NCI-H526 treated with DMSO at 0.1 percent for 48 hours (cell line): Measurements from ENCODE around the gene MTO1.
"Not testable (repeated sequence)": the region's sequence is repeated elsewhere in the genome, so short reads cannot be mapped to it uniquely, and the experiment has no call there.

ENCODE experiments used
- DNase-seq: peaks from one replicate; lab custom pipeline; 2025; lab: John Stamatoyannopoulos, UW

MTO1 gene

DNA sequence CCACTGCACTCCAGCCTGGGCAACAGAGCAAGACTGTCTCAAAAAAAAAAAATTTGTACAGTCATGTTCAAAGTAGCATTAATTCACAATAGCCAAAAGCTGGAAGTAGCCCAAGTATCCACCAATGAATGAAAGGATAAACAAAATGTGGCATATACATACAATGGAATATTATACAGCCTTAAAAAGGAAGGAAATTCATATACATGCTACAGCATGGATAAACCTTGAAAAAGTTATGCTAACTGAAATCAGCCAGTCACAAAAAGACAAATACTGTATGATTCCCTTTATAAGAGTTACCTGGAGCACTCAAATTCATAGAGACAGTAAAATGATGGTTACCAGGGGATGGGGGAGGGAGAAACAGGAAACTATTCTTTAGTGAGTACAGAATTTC lies 43.6 kb downstream of the MTO1 start:
- no peak for DNase-seq

DNA sequence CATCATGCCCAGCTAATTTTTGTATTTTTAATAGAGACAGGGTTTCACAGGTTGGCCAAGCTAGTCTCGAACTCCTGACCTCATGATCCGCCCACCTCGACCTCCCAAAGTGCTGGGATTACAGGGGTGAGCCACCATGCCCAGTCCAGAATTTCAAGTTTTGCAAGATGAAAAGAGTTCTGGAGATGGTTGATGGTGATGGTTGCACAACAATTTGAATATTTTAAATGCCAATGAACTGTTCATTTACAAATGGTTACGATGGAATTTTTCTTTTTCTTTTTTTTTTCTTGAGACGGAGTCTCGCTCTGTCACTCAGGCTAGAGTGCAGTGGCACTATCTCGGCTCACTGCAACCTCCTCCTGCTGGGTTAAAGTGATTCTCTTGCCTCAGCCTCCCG lies 44.2 kb downstream of the MTO1 start:
- not testable (repeated sequence) for DNase-seq

DNA sequence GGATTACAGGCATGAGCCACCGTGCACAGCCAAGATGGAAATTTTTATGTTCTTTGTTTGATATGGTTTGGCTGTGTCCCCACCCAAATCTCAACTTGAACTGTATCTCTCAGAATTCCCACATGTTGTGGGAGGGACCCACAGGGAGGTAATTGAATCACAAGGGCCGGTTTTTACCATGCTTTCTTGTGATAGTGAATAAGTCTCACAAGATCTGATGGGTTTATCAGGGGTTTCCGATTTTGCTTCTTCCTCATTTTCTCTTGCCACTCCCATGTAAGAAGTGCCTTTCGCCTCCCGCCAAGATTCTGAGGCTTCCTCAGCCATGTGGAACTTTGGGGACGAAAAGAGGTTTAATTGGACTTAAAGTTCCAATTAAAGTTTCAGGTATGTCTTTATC lies 44.7 kb downstream of the MTO1 start:
- DNase-seq: no peak

GRCh38 chr6:73508776-73509175 lies 47.2 kb downstream of the MTO1 start:
- DNase-seq: no peak

DNA sequence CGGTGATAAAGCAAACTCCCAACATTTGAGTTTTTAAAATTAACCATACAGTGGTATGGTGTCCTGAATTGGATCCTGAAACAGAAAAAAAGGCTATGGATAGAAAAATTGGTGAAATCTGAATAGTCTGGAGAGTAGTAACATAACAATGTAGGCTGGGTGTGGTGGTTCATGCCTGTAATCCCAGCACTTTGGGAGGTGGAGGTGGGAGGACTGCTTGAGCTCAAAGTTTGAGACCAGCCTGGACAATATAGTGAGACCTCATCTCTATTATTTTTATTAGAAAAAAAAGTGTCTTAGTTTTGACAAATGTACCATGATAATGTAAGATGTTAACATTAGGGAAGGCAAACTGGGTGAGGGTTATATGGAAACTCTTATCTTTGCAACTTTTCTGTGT lies 48.3 kb downstream of the MTO1 start:
- no peak for DNase-seq

DNA sequence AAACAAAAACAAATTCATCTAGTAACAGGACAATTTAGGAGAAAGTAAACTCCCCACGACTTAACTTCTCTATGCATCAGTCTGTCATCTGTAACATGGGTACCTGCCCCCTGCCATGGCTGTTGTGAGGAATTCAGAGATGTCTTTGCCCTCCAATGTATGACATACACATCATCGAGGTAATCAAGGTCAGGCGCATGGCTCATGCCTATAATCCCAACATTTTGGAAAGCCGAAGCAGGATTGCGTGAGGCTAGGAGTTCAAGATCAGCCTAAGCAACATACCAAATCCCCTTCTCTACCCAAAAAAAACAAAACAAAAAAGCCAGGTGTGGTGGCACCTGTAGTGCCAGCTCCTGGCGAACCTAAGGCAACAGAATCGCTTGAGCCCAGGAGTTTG lies 50.3 kb downstream of the MTO1 start:
- DNase-seq: no peak

DNA sequence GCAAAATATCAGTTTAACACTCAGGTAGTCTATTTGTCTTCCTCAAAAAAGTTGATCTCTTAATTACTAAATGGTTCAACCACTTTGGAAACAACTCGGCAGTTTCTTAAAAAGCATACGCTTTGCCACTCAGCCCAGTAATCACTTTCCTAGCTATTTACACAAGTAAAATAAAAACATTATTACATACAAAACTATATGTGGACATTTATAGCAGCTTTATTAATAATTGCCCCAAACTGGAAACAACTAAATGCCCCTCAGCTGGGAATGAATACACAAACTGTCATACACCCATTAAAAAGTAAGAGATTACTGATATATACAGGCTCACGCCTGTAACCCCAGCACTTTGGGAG lies 51.9 kb downstream of the MTO1 start:
- DNase-seq: no peak

- DNase-seq: no peak
Observed at GRCh38 chr6:73514746-73515110, 53.2 kb downstream of the MTO1 start.

GRCh38 chr6:73515204-73515655 lies 53.7 kb downstream of the MTO1 start:
- no peak for DNase-seq

DNA sequence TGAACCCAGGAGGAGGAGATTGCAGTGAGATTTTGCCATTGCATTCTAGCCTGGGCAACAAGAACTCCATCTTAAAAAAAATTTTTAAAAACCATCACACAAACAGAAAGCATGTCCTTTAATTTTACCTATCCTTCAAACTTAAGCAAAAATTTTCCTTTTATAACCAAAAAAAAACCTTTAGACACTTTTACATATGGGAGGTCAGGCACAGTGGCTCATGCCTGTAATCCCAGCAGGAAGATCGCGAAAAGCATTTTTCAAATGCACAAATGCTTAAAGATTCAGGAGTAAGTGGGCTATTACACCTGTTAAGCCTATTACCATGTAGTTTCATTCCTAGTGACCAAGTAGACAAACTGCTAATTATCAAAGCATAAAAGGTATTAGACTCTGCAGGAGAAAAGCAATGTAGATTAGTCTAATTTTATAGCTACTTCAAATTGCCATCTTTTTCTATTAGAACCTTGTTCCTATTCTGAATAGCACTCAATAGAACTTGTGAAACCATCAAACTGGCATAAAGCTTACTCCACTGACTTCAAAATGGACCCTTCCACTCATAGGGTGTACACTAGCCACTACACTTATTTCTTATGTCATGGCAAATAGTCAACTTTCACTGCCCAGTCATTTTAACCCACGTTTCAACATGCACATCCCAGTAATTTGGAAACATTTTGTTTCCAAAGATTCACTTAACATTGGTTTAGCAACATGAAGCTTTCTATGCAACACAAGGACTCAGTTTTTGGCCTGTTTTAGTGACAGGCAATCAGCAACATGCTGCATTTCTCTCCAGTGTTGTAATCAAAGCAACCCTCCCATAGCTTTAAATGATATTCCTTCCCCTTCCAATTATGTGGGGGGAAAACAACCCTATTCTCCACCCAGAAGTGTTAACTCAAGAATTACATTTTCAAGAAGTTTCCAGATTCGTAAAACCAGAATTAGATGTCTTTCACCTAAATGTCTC lies 55.3 kb downstream of the MTO1 start:
- no peak for DNase-seq

DNA sequence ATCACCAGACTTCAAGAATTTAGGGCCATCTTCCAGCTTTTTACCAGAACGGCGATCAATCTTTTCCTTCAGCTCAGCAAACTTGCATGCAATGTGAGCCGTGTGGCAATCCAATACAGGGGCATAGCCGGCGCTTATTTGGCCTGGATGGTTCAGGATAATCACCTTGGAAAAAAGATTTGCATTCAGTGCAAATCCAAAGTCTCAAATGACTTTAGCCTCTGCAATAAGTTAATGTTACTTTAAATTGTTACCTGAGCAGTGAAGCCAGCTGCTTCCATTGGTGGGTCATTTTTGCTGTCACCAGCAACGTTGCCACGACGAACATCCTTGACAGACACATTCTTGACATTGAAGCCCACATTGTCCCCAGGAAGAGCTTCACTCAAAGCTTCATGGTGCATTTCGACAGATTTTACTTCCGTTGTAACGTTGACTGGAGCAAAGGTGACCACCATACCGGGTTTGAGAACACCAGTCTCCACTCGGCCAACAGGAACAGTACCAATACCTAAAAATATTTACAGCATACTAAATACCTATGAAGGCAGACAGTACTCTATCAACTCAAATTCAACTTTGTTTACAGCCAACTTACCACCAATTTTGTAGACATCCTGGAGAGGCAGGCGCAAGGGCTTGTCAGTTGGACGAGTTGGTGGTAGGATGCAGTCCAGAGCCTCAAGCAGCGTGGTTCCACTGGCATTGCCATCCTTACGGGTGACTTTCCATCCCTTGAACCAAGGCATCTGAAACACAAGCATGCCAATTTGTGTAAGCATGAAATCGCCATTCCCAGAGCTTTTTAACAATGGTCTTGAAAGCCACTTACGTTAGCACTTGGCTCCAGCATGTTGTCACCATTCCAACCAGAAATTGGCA lies 56.8 kb downstream of the MTO1 start:
- not testable (repeated sequence) for DNase-seq

DNA sequence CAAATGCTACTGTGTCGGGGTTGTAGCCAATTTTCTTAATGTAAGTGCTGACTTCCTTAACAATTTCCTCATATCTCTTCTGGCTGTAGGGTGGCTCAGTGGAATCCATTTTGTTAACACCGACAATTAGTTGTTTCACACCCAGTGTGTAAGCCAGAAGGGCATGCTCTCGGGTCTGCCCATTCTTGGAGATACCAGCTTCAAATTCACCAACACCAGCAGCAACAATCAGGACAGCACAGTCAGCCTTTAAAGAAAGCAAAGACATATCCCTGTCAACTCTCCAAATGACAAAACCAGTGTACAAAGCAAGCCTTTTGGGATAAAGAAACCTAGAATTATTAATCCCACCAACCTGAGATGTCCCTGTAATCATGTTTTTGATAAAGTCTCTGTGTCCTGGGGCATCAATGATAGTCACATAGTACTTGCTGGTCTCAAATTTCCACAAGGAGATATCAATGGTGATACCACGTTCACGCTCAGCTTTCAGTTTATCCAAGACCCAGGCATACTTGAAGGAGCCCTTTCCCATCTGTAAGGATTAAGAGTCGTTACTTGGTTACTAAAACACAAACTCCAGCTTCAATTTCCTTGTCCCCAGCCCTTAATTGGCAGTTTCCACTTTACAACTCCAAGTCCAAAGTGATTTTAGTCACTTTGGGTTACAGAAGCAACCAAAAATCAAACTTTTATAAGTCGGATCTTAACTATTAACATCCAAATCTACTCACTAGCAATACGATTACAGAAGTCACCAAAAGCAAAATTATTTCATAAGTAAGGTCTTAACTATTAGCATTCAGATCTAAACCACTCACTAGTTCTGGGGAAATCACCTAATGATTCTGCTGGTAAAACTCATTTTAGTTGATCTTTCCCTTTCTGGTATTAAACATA lies 57.7 kb downstream of the MTO1 start:
- DNase-seq: not testable (repeated sequence)

- DNase-seq: no peak
Observed at GRCh38 chr6:73519926-73520687, 58.6 kb downstream of the MTO1 start.

- DNase-seq: peak; percentile 97
Observed at GRCh38 chr6:73520688-73521350, 59.3 kb downstream of the MTO1 start, which contains the start of gene EEF1A1. EEF1A1 (minus strand) TSS chr6:73521032; CDS start chr6:73520026, 1,006 bp downstream.

DNA sequence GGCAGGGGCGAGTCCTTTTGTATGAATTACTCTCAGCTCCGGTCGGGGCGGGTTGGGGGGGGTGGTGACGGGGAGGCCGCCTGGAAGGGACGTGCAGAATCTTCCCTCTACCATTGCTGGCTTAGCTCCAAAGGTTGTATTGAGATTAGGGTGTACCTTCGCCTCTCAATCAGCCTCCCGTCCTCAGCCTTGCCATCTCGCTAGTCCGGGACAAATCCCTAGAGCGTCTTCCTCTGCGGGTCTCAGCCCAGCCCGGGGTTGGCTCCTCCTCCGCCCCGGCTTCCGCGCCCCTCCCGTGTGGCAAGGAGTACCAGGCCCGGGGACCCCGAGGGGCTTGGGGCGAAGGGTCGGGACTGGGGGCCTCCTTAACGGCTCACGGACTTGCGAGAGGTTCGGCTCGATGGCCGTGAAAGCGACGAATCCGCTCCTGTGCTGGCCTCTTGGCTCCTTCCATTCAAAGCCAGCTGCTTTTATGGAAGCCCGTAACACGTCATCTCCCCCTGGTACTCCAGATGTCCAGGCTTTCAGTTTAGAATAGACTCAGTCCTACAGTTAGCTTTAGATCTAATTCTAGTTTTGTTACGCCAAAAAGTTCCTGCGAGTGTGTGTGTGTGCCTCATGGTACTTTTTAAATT lies 59.9 kb downstream of the MTO1 start:
- DNase-seq: peak; percentile 96

DNA sequence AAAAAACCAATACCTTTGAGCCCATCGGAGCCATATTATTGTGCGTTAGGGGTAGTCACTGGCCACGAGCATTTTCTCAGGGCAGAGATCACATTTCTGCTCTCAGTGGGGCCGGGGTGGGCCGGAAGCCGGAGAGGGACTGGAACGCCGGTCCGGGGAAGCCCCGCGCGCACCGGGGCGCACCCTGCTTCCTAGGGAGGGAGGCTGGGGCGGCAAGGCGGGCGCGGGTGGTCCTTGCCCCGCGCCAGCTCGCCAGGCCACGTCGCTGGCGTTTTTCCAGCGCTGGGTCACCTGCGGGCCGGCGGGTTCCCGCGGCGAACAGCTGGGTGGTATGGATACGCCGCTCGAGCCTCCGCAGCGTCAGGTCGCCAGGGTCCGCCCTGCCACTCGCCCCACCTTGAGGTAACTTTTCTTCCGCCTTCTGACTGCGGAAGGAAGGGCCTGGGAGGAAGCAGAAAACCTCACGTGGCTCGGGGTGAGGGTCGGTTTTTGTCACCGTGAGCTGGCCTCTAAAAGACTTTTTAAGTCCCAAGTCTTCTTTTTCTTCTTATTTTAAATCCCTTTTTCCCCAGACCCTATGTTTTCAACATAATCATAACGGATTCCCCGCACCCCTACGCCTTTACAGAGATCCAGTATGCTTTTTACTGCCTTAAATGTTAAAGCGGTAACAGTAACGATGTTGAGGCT lies 62.0 kb downstream of the MTO1 start:
- peak; percentile 10 for DNase-seq

DNA sequence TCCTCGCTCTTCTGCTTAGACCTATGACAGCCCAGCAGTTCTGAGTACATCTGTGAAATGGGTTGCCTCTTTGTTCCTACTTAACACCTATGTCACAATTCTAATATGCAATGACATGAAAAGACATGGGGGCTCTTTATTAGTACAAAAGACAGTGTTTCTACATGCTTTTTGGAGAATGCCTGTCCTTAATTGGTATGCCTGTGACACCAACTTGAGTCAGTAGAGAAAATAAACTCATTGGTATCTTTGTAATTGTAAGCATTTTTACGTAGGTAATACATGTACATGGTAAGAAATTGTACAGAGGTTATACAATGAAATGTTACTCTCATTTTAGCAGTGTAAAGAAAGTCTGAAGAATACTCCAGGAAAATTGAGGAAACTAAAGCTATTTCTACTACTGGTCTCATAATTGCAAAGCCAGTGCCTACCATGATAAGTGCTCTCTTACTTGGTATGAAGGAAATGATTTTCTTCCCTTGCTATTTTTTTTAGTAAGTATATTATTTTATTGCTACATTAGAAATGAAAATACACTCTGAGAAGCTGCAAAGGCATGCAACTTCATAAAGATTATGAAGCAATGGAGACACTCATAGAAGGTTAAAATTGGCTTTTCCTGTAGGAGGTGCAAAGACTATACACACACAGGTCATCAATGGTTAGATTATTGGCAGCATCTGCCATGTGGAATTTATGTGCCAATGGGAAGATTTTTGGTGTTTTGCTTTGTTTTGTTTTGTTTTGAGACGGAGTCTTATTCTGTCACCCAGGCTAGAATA lies 64.2 kb downstream of the MTO1 start:
- DNase-seq: no peak

GRCh38 chr6:73528897-73529296 lies 67.4 kb downstream of the MTO1 start:
- DNase-seq: no peak
